ENCODE results near the gene PDE7B. TPM values are rescaled to one million over a fixed set of nuclear protein-coding genes. Genes with fewer than 3 reads are reported as not detected.
A peak's percentile ranks its signal among the peaks of the same experiment; 100 is the strongest.

PDE7B gene
- total RNA-seq, 4 donors from 2014 or later: 3.4 to 15.4 (median 9.3) TPM

GRCh38 chr6:135850882-135851281, 619 bp upstream of the PDE7B start:
- Histone ChIP-seq H3K4me1 (peaks cover 10 to 38% (median 30%) of the 10 kb centered on the region in 4 donors), H3K9me3 (no peaks in the 10 kb centered on the region), H3K4me3 (peak overlapping the region in 1 of 4 donors; percentile 41), H3K36me3 (no peaks in the 10 kb centered on the region), H3K27ac (replicated peaks in 1 of 4) (peak overlapping the region in 3 of 4 donors; percentile 39 to 68 (median 43)), H3K27me3 (no peaks in the 10 kb centered on the region)
- DNase-seq (ENCODE audit: extremely low spot score): no peak
- intact Hi-C loops (cut with DNase I): no loop called here
- 66% methylated on average over 3 of the region's 3 CpGs for WGBS
- TF ChIP-seq POLR2A (IDR thresholded peaks at IDR 0.05; ENCODE audit: low read depth) (no peak), CTCF (IDR thresholded peaks at IDR 0.05) (no peak), EP300 (IDR thresholded peaks at IDR 0.05) (no peak), POLR2AphosphoS5 (IDR thresholded peaks at IDR 0.05) (no peak)

DNA sequence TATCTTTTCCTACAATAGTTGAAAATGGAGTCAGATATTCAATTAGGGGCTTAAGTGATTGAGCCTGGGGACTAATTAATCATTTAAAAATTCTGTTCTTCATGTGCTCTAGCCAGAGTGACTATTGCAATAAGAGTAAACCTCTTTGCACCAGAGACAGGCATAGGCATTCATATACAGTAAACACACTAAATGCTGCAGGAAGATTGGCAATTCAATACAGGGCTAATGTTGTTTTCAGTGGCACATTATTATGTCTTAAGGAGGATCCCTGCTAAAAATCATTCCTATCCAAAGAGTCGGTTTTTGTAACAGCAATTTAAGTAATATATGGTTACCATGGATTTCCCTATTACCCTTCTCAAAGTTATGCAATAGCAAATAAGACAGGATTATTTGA, 1.2 kb downstream of the PDE7B start:
- Histone ChIP-seq H3K36me3 (no peaks in the 10 kb centered on the region), H3K9me3 (no peaks in the 10 kb centered on the region), H3K27ac (replicated peaks in 1 of 4) (no peak overlapping the region), H3K4me3 (peak overlapping the region; percentile 37 to 41 (median 39)), H3K4me1 (peaks cover 10 to 38% (median 30%) of the 10 kb centered on the region in 4 donors), H3K27me3 (no peaks in the 10 kb centered on the region)
- 17% methylated on average over 1 of the region's 1 CpG for WGBS
- no peak for TF ChIP-seq POLR2AphosphoS5 (IDR thresholded peaks at IDR 0.05)
- TF ChIP-seq POLR2A (IDR thresholded peaks at IDR 0.05; ENCODE audit: low read depth): no peak
- no peak for TF ChIP-seq EP300 (IDR thresholded peaks at IDR 0.05)
- no peak for TF ChIP-seq CTCF (IDR thresholded peaks at IDR 0.05)
- DNase-seq (ENCODE audit: extremely low spot score): no peak
- intact Hi-C loops (cut with DNase I): no loop called here

DNA sequence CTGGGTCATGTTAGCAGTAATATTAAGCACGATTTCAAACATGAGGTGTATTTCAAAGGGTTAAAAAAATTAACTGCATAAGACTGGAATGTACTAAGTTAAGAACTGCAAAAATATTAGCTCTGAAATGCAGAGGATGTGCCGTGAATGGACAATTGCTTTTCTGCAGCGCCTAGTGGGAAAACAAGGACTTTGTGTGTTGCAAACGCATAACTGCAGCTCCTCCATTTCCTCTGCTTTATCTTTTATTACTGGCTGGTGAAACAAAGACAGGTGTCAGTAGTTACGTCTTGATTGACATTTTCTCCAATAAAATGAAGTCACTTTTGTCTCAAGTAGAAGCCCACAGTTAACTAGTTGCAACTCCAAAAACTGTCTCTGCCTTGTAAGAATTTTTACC, 1.7 kb downstream of the PDE7B start:
- Histone ChIP-seq H3K4me3 (peak overlapping the region; percentile 37 to 41 (median 39)), H3K36me3 (no peaks in the 10 kb centered on the region), H3K27me3 (no peaks in the 10 kb centered on the region), H3K9me3 (no peaks in the 10 kb centered on the region), H3K27ac (replicated peaks in 1 of 4) (no peak overlapping the region), H3K4me1 (peaks cover 10 to 38% (median 30%) of the 10 kb centered on the region in 4 donors)
- intact Hi-C loops (cut with DNase I): no loop called here
- TF ChIP-seq POLR2A (IDR thresholded peaks at IDR 0.05; ENCODE audit: low read depth) (no peak), CTCF (IDR thresholded peaks at IDR 0.05) (peak in 2 of 3 experiments; percentile 4 to 6), POLR2AphosphoS5 (IDR thresholded peaks at IDR 0.05) (no peak), EP300 (IDR thresholded peaks at IDR 0.05) (no peak)
- no peak for DNase-seq (ENCODE audit: extremely low spot score)
- WGBS: 21% methylated on average over 5 of the region's 5 CpGs

DNA sequence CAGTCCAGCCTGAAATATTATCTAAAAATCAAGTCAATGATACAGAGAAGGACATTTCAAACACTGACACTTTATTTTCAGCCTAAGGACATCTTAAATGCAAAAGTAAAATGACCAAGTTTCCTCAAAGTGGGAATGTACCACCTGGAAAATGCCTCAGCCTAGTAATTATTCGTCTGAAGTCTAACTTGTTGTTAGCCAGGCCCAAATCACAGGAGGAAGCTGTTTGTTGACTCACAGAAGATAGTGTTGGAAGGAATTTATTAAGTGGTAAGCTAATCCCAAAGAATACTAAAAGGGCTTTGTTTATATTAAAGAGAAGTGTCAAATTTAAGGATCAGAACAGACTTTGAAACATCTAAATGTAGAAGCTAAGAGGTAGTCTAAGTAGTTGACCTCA, 2.5 kb downstream of the PDE7B start:
- H3K27ac ChIP-seq (replicated peaks in 1 of 4): no peak overlapping the region
- H3K4me3 ChIP-seq: no peak overlapping the region
- TF ChIP-seq POLR2AphosphoS5 (IDR thresholded peaks at IDR 0.05) (no peak), EP300 (IDR thresholded peaks at IDR 0.05) (no peak), POLR2A (IDR thresholded peaks at IDR 0.05; ENCODE audit: low read depth) (no peak), CTCF (IDR thresholded peaks at IDR 0.05) (no peak)
- no peaks in the 10 kb centered on the region for H3K27me3 ChIP-seq
- intact Hi-C loops (cut with DNase I): no loop called here
- no peaks in the 10 kb centered on the region for H3K9me3 ChIP-seq
- H3K4me1 ChIP-seq: peaks cover 10 to 38% (median 30%) of the 10 kb centered on the region in 4 donors
- WGBS: 27% methylated on average over 1 of the region's 1 CpG
- no peak for DNase-seq (ENCODE audit: extremely low spot score)
- no peaks in the 10 kb centered on the region for H3K36me3 ChIP-seq

GRCh38 chr6:135854799-135855198, 3.3 kb downstream of the PDE7B start:
- Histone ChIP-seq H3K9me3 (no peaks in the 10 kb centered on the region), H3K36me3 (no peaks in the 10 kb centered on the region), H3K4me3 (no peak overlapping the region), H3K4me1 (peaks cover 10 to 38% (median 30%) of the 10 kb centered on the region in 4 donors), H3K27ac (replicated peaks in 1 of 4) (no peak overlapping the region), H3K27me3 (no peaks in the 10 kb centered on the region)
- intact Hi-C loops (cut with DNase I): no loop called here
- WGBS: 94% methylated on average over 2 of the region's 2 CpGs
- DNase-seq (ENCODE audit: extremely low spot score): no peak
- TF ChIP-seq POLR2A (IDR thresholded peaks at IDR 0.05; ENCODE audit: low read depth): no peak
- TF ChIP-seq EP300 (IDR thresholded peaks at IDR 0.05): no peak
- TF ChIP-seq POLR2AphosphoS5 (IDR thresholded peaks at IDR 0.05): no peak
- TF ChIP-seq CTCF (IDR thresholded peaks at IDR 0.05): no peak
